Measurements from ENCODE around the gene HFM1. TPM values are rescaled to one million over a fixed set of nuclear protein-coding genes. Genes with fewer than 3 reads are reported as not detected.

The HFM1 gene
- total RNA-seq, 1 experiment from 2014 or later = 0.39 TPM

DNA sequence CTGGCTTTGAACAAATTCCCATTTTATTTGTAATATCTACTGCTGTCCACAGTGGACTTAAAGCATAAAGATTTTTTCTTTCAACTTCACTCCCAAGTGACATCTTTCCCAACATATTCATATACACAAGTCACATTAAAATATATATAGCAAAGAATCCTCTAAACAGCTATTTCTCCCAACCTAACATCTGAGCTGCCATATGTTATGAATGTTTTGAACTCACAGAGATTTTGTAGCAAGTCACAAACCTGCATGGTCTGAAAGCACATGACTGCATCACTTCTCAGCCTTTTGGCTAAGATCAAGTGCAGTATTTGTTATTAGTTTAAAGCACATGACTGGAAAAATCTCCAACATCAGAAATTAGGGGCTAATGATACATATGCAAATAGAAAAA is 7.7 kb upstream of the HFM1 start:
- Histone ChIP-seq H3K4me3 (ENCODE audit: low read depth in 2 of 2, low read length in 2 of 2) (no peak overlapping the region), H3K4me1 (ENCODE audit: control insufficient read depth, insufficient read depth, low read length) (no peaks in the 10 kb centered on the region), H3K27me3 (ENCODE audit: control insufficient read depth, insufficient read depth, low read length) (peaks cover 24% of the 10 kb centered on the region), H3K9me3 (ENCODE audit: control insufficient read depth, insufficient read depth, low read depth, low read length) (no peaks in the 10 kb centered on the region), H3K27ac (ENCODE audit: low read length) (no peak overlapping the region), H3K36me3 (ENCODE audit: control insufficient read depth, insufficient read depth, low read length) (no peaks in the 10 kb centered on the region)
- POLR2A ChIA-PET = no interaction called here
- intact Hi-C loops (cut with micrococcal nuclease; ENCODE audit: unreplicated experiment) (no loop called here), in situ Hi-C loops (cut with HindIII; ENCODE audit: low pct_unique_long_range_greater_than_20kb, low sequenced_read_pairs) (no loop called here)
- CTCF ChIA-PET = interaction anchor here (1.2 kb wide), 1 partner anchor 247 kb away, joined by 3 read pairs; no protein-coding TSS in a partner anchor
- TF ChIP-seq, protein P1, sequence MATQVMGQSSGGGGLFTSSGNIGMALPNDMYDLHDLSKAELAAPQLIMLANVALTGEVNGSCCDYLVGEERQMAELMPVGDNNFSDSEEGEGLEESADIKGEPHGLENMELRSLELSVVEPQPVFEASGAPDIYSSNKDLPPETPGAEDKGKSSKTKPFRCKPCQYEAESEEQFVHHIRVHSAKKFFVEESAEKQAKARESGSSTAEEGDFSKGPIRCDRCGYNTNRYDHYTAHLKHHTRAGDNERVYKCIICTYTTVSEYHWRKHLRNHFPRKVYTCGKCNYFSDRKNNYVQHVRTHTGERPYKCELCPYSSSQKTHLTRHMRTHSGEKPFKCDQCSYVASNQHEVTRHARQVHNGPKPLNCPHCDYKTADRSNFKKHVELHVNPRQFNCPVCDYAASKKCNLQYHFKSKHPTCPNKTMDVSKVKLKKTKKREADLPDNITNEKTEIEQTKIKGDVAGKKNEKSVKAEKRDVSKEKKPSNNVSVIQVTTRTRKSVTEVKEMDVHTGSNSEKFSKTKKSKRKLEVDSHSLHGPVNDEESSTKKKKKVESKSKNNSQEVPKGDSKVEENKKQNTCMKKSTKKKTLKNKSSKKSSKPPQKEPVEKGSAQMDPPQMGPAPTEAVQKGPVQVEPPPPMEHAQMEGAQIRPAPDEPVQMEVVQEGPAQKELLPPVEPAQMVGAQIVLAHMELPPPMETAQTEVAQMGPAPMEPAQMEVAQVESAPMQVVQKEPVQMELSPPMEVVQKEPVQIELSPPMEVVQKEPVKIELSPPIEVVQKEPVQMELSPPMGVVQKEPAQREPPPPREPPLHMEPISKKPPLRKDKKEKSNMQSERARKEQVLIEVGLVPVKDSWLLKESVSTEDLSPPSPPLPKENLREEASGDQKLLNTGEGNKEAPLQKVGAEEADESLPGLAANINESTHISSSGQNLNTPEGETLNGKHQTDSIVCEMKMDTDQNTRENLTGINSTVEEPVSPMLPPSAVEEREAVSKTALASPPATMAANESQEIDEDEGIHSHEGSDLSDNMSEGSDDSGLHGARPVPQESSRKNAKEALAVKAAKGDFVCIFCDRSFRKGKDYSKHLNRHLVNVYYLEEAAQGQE (IDR thresholded peaks at IDR 0.05; ENCODE audit: insufficient read depth in 1 of 2, low read depth in 2 of 2, low read length in 1 of 2) = no peak
- TF ChIP-seq TCF7L2 (IDR thresholded peaks at IDR 0.05; ENCODE audit: low read depth, low read length) (no peak), SIN3A (IDR thresholded peaks at IDR 0.05; ENCODE audit: borderline replicate concordance, insufficient read depth, low read depth, low read length) (no peak), POLR2AphosphoS5 (IDR thresholded peaks at IDR 0.05; ENCODE audit: low read depth, low read length) (no peak)
- TF ChIP-seq, protein P2, sequence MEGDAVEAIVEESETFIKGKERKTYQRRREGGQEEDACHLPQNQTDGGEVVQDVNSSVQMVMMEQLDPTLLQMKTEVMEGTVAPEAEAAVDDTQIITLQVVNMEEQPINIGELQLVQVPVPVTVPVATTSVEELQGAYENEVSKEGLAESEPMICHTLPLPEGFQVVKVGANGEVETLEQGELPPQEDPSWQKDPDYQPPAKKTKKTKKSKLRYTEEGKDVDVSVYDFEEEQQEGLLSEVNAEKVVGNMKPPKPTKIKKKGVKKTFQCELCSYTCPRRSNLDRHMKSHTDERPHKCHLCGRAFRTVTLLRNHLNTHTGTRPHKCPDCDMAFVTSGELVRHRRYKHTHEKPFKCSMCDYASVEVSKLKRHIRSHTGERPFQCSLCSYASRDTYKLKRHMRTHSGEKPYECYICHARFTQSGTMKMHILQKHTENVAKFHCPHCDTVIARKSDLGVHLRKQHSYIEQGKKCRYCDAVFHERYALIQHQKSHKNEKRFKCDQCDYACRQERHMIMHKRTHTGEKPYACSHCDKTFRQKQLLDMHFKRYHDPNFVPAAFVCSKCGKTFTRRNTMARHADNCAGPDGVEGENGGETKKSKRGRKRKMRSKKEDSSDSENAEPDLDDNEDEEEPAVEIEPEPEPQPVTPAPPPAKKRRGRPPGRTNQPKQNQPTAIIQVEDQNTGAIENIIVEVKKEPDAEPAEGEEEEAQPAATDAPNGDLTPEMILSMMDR (IDR thresholded peaks at IDR 0.05) = no peak
- DNase-seq (ENCODE audit: low read depth, low spot score) = no peak
- no TSS peak for BruUV-seq (replicated peaks)
- no peak for ATAC-seq

DNA sequence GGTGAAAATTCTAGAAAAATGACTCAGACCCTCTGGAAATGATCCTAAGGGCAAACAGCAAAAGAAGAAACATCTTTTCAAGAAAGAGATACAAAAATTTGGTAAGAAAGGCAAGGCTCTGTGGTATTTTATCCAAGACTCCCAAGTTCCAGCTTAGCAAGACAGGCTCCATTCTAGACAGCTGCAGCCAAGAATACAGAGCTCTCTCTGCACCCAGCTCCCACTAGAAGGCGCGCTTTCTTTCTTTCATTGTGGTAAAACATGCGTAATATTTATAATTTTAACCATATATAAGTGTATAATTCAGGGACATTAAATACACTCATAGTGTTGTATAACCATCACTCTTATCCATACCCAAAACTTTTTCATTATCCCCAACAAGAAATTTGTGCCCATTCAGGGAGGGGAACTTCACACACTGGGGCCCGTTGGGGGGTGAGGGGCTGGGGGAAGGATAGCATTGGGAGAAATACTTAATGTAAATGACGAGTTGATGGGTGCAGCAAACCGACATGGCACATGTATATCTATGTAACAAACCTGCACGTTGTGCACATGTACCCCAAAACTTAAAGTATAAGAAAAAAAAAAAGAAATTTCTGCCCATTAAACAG is 2.2 kb upstream of the HFM1 start:
- no peaks in the 10 kb centered on the region for H3K9me3 ChIP-seq (ENCODE audit: control insufficient read depth, insufficient read depth, low read depth, low read length)
- H3K27ac ChIP-seq (ENCODE audit: low read length) = no peak overlapping the region
- peaks cover 22% of the 10 kb centered on the region for H3K27me3 ChIP-seq (ENCODE audit: control insufficient read depth, insufficient read depth, low read length)
- TF ChIP-seq, protein P2 (IDR thresholded peaks at IDR 0.05) = peak; percentile 80
- TF ChIP-seq SIN3A (IDR thresholded peaks at IDR 0.05; ENCODE audit: borderline replicate concordance, insufficient read depth, low read depth, low read length) = no peak
- ChIA-PET CTCF (interaction anchor here (0.6 to 0.8 kb wide), 5 partner anchors 18 to 559 kb away, joined by 3 to 7 read pairs (median 5); no protein-coding TSS in a partner anchor), POLR2A (interaction anchor here (0.6 kb wide), 1 partner anchor 151 kb away, joined by 3 read pairs; no protein-coding TSS in a partner anchor)
- in situ Hi-C loops (cut with HindIII; ENCODE audit: low pct_unique_long_range_greater_than_20kb, low sequenced_read_pairs) (no loop called here), intact Hi-C loops (cut with micrococcal nuclease; ENCODE audit: unreplicated experiment) (loop anchor here (5.0 kb wide), 1 partner anchor 95 kb away; the partner anchor contains the start of gene CDC7)
- no peak for ATAC-seq
- BruUV-seq (replicated peaks) = no TSS peak
- H3K4me1 ChIP-seq (ENCODE audit: control insufficient read depth, insufficient read depth, low read length) = peaks cover 3% of the 10 kb centered on the region; the same call in 1 of the 2 replicates
- no peak for DNase-seq (ENCODE audit: low read depth, low spot score)
- no peak overlapping the region for H3K4me3 ChIP-seq (ENCODE audit: low read depth in 2 of 2, low read length in 2 of 2)
- no peaks in the 10 kb centered on the region for H3K36me3 ChIP-seq (ENCODE audit: control insufficient read depth, insufficient read depth, low read length)
